Stimulated activated CD4-positive, alpha-beta T cell treated with anti-CD3 and anti-CD28 coated beads, Interleukin-2, amount 100 ng/mL, for 24 hours (primary cell): Measurements from ENCODE around the gene SPINK4.

Source experiments
- DNase-seq, 2 donors: peaks; one replicate each; pipeline ENCODE4 v3.0.0-alpha.2; 2020

Gene SPINK4

GRCh38 chr9:33263131-33264002, 23.4 kb downstream of the SPINK4 start:
- DNase-seq, result peak; percentile 27 to 36

- DNase-seq, result peak; percentile 57
Observed at GRCh38 chr9:33264003-33264472, 24.1 kb downstream of the SPINK4 start.

GRCh38 chr9:33264473-33265177, 24.7 kb downstream of the SPINK4 start, which contains the start of the genes BAG1 and CHMP5:
Gene BAG1 (minus strand): TSS chr9:33264708.
Gene CHMP5 (plus strand): TSS chr9:33265049. CDS start chr9:33265079, 30 bp downstream.
- peak; percentile 100 for DNase-seq

GRCh38 chr9:33265211-33265865, 25.4 kb downstream of the SPINK4 start:
- DNase-seq, result no peak

GRCh38 chr9:33267151-33267767, 27.3 kb downstream of the SPINK4 start:
- no peak for DNase-seq

GRCh38 chr9:33270146-33270545, 30.2 kb downstream of the SPINK4 start:
- no peak for DNase-seq

- no peak for DNase-seq
Observed at GRCh38 chr9:33272061-33272460, 32.1 kb downstream of the SPINK4 start.

- no peak for DNase-seq
Observed at GRCh38 chr9:33273266-33273971, 33.5 kb downstream of the SPINK4 start.

- no peak for DNase-seq
Observed at GRCh38 chr9:33273972-33274328, 34.0 kb downstream of the SPINK4 start.

- DNase-seq, result no peak
Observed at GRCh38 chr9:33277484-33277883, 37.5 kb downstream of the SPINK4 start.

GRCh38 chr9:33285502-33285901, 45.5 kb downstream of the SPINK4 start:
- no peak for DNase-seq

- peak; percentile 22 to 46 for DNase-seq
Observed at GRCh38 chr9:33287087-33287490, 47.1 kb downstream of the SPINK4 start.

GRCh38 chr9:33288235-33288634, 48.3 kb downstream of the SPINK4 start:
- DNase-seq, result no peak

- DNase-seq, result no peak
Observed at GRCh38 chr9:33288828-33289483, 49.0 kb downstream of the SPINK4 start.

GRCh38 chr9:33289496-33289895, 49.5 kb downstream of the SPINK4 start:
- DNase-seq, result peak; percentile 43 to 46

GRCh38 chr9:33289936-33290246, 49.9 kb downstream of the SPINK4 start:
- DNase-seq, result no peak

- peak; percentile 97 to 98 for DNase-seq
Observed at GRCh38 chr9:33290247-33291030, 50.5 kb downstream of the SPINK4 start, which contains the start of gene NFX1. Gene NFX1 (plus strand): TSS chr9:33290516. CDS start chr9:33290573, 57 bp downstream.

GRCh38 chr9:33291031-33291397, 51.0 kb downstream of the SPINK4 start:
- DNase-seq, result no peak

- no peak for DNase-seq
Observed at GRCh38 chr9:33291901-33292300, 51.9 kb downstream of the SPINK4 start.

- no peak for DNase-seq
Observed at GRCh38 chr9:33293782-33294181, 53.8 kb downstream of the SPINK4 start.
